ENCODE measurements around the gene AK8. TPM values are rescaled to one million over a fixed set of nuclear protein-coding genes. Genes with fewer than 3 reads are reported as not detected.

Gene AK8
- total and polyA plus RNA-seq, 2 of the 4 experiments (the other 2 are of a cell fraction), result under 0.01 to 0.09 TPM

DNA sequence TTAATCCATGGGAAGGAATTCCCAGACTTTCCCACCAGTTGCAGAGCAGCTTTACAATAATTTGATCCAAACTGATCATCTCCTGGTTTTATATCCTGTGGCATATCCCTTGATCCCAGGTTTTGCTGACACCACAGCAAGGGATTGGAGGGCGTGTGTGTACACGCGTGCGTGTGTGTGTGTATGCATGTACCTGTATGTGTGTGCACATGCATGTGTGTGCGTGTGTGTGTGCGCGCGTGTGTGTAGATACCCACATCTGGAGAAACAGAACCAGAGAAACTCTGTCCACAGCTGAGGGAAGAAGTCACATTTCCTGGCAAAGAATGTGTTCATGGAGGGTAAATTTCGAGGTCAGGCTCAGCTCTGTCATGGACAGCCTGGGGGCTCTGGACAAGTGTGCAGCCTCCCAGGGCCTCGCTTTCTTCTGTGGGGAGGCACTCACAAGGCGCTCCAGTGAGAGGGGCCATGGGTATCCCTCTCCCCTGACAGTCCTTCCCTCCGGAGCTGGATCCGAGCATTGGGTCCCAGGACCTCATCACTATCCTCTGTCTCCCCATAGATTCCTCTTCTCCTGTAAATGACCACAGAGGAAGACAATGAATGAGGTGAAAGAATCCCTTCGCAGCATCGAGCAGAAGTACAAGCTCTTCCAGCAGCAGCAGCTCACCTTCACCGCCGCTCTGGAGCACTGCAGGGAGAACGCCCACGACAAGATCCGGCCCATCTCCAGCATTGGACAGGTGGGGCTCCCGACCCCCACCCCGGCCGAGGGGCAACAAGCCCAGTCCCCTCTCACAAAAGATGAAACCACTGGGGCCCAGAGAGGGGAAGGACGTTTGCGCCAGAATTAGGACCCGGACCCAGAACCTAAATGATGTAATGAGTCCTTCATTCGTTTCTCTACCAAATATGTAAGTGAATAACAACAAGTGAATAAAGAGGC, 5.5 kb upstream of the AK8 start:
- Histone ChIP-seq H3K56ac (ENCODE audit: extremely low read depth, insufficient read depth, low read length) (no peak overlapping the region), H2BK120ac (ENCODE audit: low read depth, low read length) (no peak overlapping the region), H3K36me3 (ENCODE audit: control insufficient read depth, insufficient read depth, low read length) (no peaks in the 10 kb centered on the region), H4K20me1 (ENCODE audit: insufficient read depth, low read length) (no peaks in the 10 kb centered on the region), H3K9ac (ENCODE audit: low read depth, low read length) (no peak overlapping the region), H3K79me1 (ENCODE audit: low read depth in 1 of 2, low read length in 2 of 2) (no peaks in the 10 kb centered on the region), H3K4ac (ENCODE audit: low read depth, low read length) (no peak overlapping the region), H3K4me2 (ENCODE audit: low read depth, low read length) (no peak overlapping the region), H2AK5ac (ENCODE audit: low read depth, low read length) (no peak overlapping the region), H3K14ac (replicated peaks; ENCODE audit: low read depth, low read length) (no peak overlapping the region), H2BK15ac (ENCODE audit: low read depth, low read length) (no peak overlapping the region), H4K5ac (ENCODE audit: low read depth, low read length) (no peak overlapping the region), H3K4me3 (ENCODE audit: insufficient read depth, low read depth, low read length) (no peak overlapping the region), H3K23ac (ENCODE audit: low read depth, low read length) (no peak overlapping the region), H3K9me3 (ENCODE audit: control insufficient read depth, insufficient read depth, low read length) (no peaks in the 10 kb centered on the region), H2AFZ (replicated peaks; ENCODE audit: low read length, poor library complexity) (no peak overlapping the region), H4K8ac (ENCODE audit: low read depth in 2 of 2, low read length in 2 of 2) (no peak overlapping the region), H2AK9ac (replicated peaks; ENCODE audit: low read depth, low read length, poor library complexity) (no peak overlapping the region), H2BK5ac (ENCODE audit: low read depth, low read length, poor library complexity, severe bottlenecking) (no peak overlapping the region), H2BK20ac (ENCODE audit: low read depth, low read length) (no peak overlapping the region), H3K27ac (ENCODE audit: insufficient read depth, low read length) (no peak overlapping the region), H3K4me1 (ENCODE audit: control insufficient read depth, insufficient read depth, low read length) (no peaks in the 10 kb centered on the region), H4K91ac (ENCODE audit: insufficient read depth, low read depth, low read length) (no peak overlapping the region), H3K27me3 (ENCODE audit: control insufficient read depth, insufficient read depth, low read length) (no peaks in the 10 kb centered on the region), H3K9me1 (ENCODE audit: insufficient read depth, low read length) (no peaks in the 10 kb centered on the region), H3K18ac (ENCODE audit: low read depth, low read length) (no peak overlapping the region)
- CTCF ChIA-PET, result interaction anchor here (0.5 kb wide), 1 partner anchor 33 kb away, joined by 5 read pairs; no protein-coding TSS in a partner anchor
- POLR2A ChIA-PET (ENCODE audit: unreplicated experiment), result no interaction called here
- intact Hi-C loops (cut with micrococcal nuclease), result no loop called here
- WGBS, 2 experiments (ENCODE audit: extremely low coverage in 2 of 2, insufficient read length in 1 of 2), result 92% methylated on average over 9 of the region's 27 CpGs; no CpG with 5 or more reads in 1 of the 2 experiments
- no peak for ATAC-seq (ENCODE audit: low read depth)
- in situ Hi-C loops (cut with MboI; ENCODE audit: low sequenced_read_pairs), result no loop called here
- BruUV-seq (replicated peaks), result no TSS peak
- dilution Hi-C loops (cut with HindIII; ENCODE audit: low sequenced_read_pairs, unreplicated experiment), result no loop called here
- DNase-seq, result no peak
- TF ChIP-seq CEBPB (IDR thresholded peaks at IDR 0.05; ENCODE audit: low read depth, low read length) (no peak), MAFK (IDR thresholded peaks at IDR 0.05; ENCODE audit: low read depth, low read length) (no peak), CHD1 (IDR thresholded peaks at IDR 0.05; ENCODE audit: low read depth, low read length) (no peak), MXI1 (IDR thresholded peaks at IDR 0.05; ENCODE audit: borderline replicate concordance, low read depth, low read length) (no peak), RFX5 (IDR thresholded peaks at IDR 0.05; ENCODE audit: low read depth, low read length) (no peak), RAD21 (IDR thresholded peaks at IDR 0.05; ENCODE audit: low read length) (no peak), SMC3 (IDR thresholded peaks at IDR 0.05; ENCODE audit: low read depth, low read length) (no peak), BHLHE40 (IDR thresholded peaks at IDR 0.05; ENCODE audit: low read depth, low read length) (no peak), MAZ (IDR thresholded peaks at IDR 0.05; ENCODE audit: borderline replicate concordance, low read depth, low read length) (no peak), POLR2A (IDR thresholded peaks at IDR 0.05; ENCODE audit: low read depth, low read length) (no peak), FOS (IDR thresholded peaks at IDR 0.05; ENCODE audit: low read depth, low read length) (no peak), NFE2L2 (IDR thresholded peaks at IDR 0.05; ENCODE audit: low read depth, low read length) (no peak)
- TF ChIP-seq, protein P1, sequence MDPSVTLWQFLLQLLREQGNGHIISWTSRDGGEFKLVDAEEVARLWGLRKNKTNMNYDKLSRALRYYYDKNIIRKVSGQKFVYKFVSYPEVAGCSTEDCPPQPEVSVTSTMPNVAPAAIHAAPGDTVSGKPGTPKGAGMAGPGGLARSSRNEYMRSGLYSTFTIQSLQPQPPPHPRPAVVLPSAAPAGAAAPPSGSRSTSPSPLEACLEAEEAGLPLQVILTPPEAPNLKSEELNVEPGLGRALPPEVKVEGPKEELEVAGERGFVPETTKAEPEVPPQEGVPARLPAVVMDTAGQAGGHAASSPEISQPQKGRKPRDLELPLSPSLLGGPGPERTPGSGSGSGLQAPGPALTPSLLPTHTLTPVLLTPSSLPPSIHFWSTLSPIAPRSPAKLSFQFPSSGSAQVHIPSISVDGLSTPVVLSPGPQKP (IDR thresholded peaks at IDR 0.05; ENCODE audit: borderline replicate concordance, low read depth, low read length), result no peak
- TF ChIP-seq, protein P2, sequence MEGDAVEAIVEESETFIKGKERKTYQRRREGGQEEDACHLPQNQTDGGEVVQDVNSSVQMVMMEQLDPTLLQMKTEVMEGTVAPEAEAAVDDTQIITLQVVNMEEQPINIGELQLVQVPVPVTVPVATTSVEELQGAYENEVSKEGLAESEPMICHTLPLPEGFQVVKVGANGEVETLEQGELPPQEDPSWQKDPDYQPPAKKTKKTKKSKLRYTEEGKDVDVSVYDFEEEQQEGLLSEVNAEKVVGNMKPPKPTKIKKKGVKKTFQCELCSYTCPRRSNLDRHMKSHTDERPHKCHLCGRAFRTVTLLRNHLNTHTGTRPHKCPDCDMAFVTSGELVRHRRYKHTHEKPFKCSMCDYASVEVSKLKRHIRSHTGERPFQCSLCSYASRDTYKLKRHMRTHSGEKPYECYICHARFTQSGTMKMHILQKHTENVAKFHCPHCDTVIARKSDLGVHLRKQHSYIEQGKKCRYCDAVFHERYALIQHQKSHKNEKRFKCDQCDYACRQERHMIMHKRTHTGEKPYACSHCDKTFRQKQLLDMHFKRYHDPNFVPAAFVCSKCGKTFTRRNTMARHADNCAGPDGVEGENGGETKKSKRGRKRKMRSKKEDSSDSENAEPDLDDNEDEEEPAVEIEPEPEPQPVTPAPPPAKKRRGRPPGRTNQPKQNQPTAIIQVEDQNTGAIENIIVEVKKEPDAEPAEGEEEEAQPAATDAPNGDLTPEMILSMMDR (conservative IDR thresholded peaks at IDR 0.05; ENCODE audit: low read depth, low read length), result no peak
- TF ChIP-seq, protein P3, sequence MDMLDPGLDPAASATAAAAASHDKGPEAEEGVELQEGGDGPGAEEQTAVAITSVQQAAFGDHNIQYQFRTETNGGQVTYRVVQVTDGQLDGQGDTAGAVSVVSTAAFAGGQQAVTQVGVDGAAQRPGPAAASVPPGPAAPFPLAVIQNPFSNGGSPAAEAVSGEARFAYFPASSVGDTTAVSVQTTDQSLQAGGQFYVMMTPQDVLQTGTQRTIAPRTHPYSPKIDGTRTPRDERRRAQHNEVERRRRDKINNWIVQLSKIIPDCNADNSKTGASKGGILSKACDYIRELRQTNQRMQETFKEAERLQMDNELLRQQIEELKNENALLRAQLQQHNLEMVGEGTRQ (IDR thresholded peaks at IDR 0.05; ENCODE audit: low read depth, low read length), result no peak

Data from IMR-90 (cell line).